GM21367 (cell line): ENCODE data around the gene SPP1.

Experiments
- ATAC-seq: cut with Tn5 transposase; IDR thresholded peaks from one replicate; pipeline ENCODE4 v1.9.1; 2021; ENCODE audit not compliant: unreplicated experiment

SPP1 gene

DNA sequence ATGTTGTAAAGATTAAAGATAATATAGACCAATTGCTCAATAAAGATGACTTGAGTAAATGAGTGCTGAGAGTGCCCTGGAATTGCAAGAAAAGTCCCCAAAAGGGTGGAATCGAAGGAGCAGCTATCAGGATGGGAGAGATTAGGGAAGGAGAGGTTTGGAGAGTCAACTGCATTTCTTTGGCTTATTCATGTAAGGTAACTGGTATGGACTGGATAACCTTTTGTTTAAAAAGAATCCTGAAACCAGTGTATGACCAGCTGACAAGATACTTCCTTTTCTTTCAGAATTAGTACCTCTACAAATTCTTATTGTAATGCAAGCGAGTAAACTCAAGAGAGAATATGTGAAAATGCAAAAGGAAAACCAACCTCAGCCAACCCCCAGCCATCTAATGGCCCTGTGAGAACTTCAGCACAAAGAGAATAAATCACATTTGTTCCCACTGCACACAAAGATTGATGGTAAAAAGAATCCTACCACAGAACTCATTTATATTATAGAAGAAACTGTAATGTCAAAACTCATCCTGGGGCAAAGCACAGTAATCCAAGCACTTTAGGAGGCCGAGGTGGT, 24.5 kb upstream of the SPP1 start:
- no peak for ATAC-seq

DNA sequence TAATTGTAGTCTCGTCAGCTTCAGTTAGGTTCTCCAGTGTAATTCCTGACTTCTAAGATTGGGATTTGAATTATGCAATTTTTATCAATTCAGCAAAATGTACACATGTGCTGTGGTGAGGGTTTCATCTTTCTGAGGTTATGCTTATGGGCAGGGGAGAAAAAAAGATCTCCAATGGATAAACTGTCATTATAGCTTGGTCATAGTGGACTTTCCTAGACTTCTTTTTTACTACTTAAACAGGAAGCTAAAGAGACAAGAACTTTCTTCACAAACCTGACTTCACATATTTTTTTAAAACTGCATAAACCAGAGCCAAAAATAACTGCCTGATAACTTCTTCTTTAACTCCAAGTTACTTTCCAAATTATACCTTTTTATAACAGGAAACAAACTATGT, 21.7 kb upstream of the SPP1 start:
- ATAC-seq, result no peak

DNA sequence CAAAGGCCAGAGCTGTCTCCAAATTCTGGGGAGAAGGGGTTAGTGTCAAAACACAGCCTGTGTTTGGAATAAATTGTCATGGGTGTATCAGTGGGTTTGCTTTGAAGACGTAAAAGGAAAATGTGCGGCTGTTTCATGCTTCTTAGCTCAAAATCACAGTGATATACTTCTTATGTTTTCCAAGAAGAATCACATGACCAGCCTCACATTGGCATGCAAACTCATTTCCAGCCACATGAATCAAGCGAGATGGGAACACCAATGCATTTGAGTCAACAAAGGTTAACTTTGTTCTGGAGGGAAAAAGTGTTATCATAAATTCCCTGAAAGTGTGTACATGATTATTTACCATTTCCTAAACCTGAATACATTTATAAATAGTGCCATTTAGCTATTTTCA, 19.0 kb upstream of the SPP1 start:
- ATAC-seq, result no peak

DNA sequence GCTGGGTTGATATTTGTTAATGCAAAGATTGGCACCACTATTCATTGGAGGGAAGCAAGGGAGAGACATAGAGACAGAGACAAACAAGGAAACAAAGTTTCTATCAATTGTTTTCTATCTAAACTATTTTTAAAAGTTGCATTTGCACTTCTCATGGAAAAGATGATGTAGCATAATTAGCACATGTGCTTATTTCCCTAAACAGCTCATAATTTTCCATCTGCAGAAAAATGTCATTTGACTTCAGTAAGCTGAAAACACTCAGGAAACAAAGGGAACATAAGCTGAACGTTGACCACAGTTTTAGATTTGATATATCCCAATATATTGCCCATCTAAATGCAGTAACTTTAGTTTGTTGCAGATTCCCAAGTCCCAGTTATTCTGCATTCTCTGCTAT, 18.5 kb upstream of the SPP1 start:
- no peak for ATAC-seq

DNA sequence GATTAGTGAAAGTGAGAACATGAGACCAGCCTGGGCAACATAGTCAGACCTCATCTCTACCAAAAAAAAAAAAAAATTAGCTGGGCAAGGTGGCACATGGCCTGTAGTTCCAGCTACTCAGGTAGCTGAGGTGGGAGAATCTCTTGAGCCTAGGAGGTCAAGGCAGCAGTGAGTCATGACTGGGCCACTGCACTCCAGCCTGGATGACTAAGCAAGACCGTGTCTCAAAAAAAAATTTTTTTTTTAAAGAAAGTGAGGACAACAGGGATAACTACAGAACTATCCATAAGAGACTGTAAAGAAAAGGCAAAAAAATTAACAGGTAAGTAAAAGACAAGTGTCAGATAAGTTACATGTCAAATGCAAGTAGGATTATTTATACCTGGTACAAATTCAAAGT, 13.5 kb upstream of the SPP1 start:
- ATAC-seq, result no peak

DNA sequence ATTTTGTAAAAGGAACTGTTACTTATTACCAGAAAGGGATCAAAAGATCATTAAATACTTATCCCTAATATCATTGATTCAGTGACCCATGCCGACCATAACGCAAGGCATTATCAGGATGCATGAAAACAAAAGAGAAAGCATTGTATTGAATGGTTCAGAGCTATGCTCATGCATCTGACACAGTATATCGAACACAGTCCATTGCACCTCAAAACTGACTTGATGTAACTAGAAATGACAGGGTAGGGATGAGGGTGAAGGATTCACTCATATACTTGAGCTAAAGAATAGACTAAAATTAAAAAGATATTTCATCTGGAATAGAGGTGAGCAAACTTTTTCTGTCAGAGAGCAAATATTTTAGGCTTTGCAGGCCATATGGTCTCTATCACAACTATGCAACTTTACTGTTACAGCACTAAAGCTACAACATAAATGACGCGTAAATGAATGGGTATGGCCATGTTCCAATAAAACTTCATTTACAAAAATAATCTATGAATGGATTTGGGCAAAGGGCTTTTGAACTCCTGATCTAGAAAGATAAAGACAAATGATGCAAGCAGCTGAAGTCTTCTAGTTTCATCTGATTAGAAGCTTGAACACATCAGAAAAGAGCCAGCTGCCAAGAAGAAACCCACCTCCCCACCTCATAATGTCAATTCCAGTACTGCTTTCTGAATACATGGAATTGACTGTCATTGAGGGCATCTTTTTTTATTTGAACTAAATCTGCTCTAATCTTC, 12.9 kb upstream of the SPP1 start:
- no peak for ATAC-seq

DNA sequence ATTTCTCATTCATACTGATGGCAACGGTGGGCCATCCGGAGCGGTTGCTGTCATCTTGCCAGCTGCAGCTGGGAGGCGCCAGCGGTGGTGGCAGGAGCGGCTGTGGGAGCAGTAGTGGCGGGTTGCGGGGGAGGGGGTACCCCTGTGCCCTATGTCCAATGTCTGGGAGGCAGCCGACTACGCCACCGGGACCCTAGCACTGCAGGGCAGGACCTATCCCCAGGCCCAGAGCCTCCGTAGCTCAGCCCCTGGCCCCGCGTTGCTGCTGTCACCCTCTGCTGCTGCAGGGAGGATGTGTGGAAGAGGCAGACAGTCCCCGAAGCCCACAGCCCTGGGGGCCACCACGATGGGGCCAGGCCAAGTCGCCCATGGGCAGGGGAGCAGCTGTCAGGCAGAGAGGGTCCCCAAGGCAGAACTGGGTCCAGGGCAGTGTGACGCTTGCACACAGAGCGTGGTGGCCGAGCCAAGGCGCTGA, 10.0 kb upstream of the SPP1 start:
- no peak for ATAC-seq

DNA sequence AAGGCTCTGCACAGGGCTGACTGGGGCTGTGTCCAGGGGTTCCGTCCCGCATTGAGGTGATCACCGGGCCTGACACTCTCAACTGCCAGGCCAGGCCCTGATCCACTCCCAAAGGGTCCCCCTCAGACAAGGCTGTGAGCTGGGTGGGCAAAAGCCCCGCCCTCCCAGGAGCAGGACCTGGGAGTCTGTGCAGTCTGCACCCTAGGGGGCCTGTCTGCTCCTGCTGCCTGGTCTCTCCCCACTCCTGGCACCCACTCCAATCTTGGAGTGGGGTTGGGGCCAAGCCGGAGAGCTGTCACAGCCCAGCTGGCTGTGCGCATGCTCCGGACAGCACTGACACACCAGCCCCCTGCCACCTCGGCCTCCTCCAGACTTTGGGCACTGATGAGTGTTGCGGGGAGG, 9.4 kb upstream of the SPP1 start:
- no peak for ATAC-seq

DNA sequence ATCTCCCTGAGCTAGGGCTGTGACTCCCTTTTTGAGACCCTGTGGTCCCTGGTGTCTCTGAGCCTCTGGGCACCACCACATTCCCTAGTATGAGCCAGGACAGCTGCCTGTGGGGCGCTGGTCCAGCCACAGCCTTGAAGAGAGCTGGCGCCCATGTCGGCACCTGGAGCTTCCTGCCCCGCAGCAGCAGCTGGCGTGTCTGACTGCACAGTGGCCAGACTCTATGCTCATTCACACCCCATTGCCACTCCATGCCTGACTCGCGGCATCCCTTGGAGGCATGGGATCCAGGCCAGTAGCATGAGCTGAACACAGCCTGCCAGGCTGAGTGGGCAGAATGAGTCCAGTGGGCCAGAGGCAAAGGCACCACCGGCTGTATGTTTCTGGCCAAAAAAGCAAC, 8.3 kb upstream of the SPP1 start:
- ATAC-seq, result no peak

DNA sequence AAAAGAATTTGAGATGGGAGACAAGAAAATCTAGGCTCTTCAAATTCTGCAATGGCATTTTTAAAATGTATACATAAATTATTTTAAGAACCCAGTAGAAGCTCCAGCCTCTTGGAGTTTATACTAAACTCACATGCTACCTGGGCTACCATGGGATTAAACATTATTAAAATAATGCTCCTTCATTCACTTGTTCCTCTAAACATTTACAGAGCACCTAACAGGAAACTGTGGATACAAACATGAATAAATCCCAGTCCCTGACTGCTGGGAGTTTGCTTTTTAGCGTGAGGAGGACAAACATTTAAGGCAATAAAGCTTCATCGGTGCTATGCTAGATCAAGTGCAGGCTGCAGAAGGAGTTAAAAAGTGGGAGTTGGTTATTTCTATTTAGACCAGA, 5.4 kb upstream of the SPP1 start:
- no peak for ATAC-seq

DNA sequence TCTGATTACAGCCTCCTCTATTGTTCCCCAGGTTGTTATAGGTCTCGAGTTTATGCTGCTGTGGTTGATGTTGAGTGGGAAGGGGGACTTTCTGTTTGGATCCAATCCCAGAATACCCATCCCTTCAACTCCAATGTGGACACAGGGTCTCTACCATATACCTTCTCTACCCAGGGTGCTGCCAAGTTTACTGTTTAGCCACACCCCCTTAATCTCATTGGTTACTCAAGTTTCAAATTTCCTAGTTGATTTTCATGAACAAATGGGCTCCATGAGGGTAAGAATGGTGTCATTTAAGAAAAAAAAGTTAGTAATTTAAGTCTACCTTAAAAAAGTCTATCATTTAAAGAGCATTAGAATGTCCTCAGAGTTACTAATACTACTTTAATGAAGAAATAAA, 3.6 kb upstream of the SPP1 start:
- ATAC-seq, result no peak

DNA sequence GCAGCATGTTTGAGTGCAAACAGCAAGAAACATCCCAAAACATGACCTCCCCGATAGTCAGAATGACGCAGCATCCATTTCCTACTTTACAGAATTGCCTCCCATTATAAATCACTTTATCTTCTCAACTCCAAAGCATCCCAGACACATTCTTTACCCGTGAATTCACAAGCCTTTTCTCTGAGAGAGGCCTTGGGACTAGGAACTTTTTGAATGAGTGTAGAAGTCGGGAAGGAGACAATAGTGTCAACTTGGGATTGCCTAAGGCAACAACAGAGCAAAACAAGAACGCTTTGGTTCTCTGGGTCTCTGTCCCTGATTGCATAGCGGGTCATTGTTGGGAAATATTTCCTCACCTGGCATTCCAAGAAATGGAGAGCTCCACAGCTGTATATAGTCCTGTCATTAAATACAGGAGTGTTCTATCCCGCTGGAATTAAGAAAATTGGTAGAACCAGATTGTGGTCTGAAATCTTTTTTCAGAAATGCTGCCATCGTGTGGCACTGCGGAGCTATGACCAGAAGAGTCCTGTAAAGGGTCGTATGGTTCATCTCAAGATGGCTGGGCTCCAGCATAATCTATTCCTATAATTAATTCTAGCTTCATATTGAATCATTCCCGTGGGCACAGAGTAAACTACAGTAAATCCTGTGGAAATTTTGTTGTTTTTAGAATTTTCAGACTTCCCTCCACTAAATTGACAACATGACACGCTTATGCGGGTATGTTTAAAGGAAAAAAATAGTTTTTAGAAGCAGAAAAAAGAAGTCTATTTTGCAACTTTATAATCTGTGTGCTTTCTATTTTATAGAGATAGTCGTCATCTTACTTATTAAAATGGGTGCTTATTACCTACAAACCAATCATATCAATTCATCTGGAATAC, 2.0 kb upstream of the SPP1 start:
- peak; percentile 84 for ATAC-seq

DNA sequence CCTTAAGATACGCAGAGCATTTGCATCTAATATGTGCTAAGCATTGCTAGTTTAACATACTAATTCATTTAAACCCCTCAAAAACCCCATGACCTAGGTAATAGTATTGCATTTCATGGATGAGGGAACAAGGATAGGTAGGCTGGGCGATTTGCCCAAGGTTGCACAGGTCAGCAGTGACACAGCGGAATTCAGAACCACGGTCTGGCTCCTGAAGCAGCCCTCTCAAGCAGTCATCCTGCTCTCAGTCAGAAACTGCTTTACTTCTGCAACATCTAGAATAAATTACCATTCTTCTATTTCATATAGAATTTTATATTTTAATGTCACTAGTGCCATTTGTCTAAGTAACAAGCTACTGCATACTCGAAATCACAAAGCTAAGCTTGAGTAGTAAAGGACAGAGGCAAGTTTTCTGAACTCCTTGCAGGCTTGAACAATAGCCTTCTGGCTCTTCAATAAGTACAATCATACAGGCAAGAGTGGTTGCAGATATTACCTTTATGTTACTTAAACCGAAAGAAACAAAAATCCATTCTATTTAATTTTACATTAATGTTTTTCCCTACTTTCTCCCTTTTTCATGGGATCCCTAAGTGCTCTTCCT, 555 bp upstream of the SPP1 start:
- ATAC-seq, result no peak

DNA sequence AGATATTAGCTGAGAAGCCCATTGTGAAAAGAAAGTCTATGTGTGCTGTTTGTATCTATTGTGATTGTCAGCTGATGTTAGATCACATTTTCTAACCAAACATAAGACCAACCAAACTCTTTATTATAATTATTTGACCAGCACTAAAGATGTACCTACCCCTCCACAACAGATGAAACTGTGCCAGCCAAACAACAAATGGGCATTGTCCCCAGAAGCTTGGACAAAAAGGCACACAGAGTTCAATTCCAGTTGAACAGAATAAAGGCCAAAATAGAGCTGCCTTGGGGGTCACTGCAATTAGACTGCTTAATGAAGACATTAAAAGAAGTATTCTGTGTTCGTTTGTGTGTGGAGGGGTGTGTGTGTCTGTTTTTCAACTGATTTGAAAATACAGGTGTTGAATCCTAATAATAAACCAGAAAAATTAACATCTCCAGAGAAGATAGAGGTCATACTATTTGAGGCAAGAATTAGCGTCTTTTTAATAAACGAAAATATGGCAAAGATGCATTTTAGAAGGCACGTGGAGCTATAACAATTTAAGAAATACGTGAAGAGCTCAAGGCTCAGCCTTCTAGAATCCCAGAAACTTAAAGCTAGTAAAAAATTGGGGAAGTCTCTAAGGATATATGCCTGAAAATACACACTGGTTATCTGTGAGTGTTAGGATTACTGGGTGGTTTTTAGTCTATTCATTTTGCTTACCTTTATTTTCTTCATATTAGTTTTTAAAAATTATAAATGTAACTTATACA, 2.2 kb downstream of the SPP1 start:
- ATAC-seq, result no peak

DNA sequence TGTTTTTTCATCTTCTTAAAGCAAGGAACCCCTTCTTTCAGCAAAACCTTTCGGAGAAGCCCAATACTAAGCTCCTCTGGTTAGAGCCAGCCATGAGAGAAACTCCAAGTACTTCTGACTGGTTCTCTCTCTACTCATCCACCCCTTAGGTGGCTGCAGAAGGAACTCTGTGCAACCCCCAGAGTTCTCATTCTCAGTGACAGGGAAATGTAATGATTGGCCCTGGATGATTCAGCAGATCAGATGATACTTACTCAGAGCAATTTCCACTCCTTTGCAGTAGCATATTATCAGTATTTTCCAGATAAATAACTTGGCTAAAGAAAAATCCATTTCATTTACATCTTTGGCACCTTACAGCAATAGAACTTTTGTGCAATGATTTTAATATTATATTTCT, 3.2 kb downstream of the SPP1 start:
- no peak for ATAC-seq

DNA sequence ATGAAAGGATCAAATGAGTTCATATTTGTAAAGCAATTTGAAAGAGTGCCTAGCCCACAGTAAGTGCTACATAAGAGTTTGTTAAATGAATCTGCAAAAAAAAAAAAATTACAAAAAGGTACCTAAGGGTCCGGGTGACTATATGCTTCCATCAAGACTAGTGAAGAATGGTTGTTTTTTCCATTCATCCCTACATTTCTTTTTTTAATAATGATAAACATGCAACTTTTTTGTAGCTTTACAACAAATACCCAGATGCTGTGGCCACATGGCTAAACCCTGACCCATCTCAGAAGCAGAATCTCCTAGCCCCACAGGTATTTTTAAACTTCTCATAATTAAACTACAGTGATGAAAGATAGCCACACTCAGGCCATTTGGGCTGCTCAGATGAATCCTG, 4.3 kb downstream of the SPP1 start:
- ATAC-seq, result no peak

DNA sequence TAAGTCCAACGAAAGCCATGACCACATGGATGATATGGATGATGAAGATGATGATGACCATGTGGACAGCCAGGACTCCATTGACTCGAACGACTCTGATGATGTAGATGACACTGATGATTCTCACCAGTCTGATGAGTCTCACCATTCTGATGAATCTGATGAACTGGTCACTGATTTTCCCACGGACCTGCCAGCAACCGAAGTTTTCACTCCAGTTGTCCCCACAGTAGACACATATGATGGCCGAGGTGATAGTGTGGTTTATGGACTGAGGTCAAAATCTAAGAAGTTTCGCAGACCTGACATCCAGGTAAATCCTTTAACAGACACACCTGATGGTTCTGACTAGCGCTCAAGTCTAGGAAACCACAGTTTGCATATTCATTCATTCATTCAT, 6.0 kb downstream of the SPP1 start:
- ATAC-seq, result no peak

DNA sequence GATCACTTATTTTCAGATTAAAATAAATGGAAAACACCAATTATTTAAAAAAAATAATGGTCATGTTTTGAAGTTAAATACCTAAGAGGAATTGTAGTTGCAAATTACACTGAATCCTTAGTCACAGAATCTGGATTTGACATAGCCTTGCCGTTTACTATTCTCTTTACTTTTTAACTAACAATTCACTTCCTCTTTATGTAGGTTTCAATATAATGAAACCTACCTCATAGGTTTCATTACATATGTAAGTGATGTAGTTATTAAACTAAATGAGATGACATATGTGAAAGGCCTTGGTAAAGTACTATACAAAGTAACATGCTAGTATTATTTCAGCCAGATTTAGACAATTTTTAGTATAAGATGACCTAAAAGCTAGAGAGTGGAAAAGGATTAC, 6.5 kb downstream of the SPP1 start:
- no peak for ATAC-seq

DNA sequence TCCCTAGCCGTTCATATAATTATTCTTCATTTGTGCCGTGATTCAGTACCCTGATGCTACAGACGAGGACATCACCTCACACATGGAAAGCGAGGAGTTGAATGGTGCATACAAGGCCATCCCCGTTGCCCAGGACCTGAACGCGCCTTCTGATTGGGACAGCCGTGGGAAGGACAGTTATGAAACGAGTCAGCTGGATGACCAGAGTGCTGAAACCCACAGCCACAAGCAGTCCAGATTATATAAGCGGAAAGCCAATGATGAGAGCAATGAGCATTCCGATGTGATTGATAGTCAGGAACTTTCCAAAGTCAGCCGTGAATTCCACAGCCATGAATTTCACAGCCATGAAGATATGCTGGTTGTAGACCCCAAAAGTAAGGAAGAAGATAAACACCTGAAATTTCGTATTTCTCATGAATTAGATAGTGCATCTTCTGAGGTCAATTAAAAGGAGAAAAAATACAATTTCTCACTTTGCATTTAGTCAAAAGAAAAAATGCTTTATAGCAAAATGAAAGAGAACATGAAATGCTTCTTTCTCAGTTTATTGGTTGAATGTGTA, 7.0 kb downstream of the SPP1 start:
- no peak for ATAC-seq

DNA sequence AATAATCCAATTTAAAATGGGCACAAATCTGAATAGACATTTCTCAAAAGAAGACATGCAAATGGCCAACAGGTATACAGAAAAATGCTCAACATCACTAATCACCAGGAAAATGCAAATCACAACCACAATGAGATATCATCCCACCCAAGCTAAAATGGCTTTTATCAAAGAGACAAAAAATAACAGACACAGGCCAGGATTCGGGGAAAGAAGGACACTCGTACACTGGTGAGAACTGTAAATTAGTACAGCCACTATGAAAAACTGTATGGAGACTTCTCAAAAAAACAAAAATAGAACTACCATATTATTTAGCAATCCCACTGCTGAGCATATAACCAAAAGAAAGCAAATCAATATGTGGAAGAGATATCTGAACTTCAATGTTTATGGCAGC, 8.5 kb downstream of the SPP1 start:
- no peak for ATAC-seq
